ENCODE data around the gene SLC16A12. TPM values are rescaled to one million over a fixed set of nuclear protein-coding genes. Genes with fewer than 3 reads are reported as not detected.

Gene SLC16A12
- total and polyA plus RNA-seq, 2 donors (not counting 3 experiments of a cell fraction or from before 2014, with no cell fraction given) = not detected

DNA sequence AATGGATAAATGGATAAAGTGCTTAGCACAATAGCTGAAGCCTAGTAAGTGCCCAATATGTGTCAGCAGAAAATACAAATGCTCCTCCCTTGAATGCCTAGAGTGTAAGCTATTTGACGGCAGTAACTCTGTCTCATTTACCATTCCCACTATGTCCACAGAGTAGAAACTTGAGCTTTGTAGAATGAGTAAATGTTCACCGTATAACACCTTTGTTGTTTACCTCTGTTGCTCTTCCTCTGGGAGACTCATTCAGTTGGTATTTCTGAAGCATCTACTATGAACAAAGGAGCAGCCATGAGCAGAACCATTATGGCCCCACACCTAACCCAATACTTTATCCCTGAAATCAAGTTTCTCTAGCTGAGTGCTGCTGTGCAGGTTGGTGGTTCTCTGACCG is 8.4 kb upstream of the SLC16A12 start:
- BruUV-seq (replicated peaks) = no TSS peak
- Histone ChIP-seq H3K9me3 (replicated peaks; ENCODE audit: control insufficient read depth, insufficient read depth, low read length) (no peaks in the 10 kb centered on the region), H3K4me3 (replicated peaks in 1 of 3; ENCODE audit: insufficient read depth in 1 of 3, low read depth in 1 of 3, low read length in 3 of 3) (no peak overlapping the region), H2AFZ (ENCODE audit: low read depth, low read length) (no peak overlapping the region), H3K27me3 (ENCODE audit: control insufficient read depth in 2 of 2, insufficient read depth in 2 of 2, low read length in 2 of 2) (peaks cover 1 to 3% of the 10 kb centered on the region in 2 experiments), H3K79me2 (ENCODE audit: control insufficient read depth, insufficient read depth, low read length) (no peaks in the 10 kb centered on the region), H3K9me1 (replicated peaks; ENCODE audit: control insufficient read depth, extremely low read depth, insufficient read depth, low read length) (no peaks in the 10 kb centered on the region), H3K4me1 (ENCODE audit: control insufficient read depth, extremely low read depth, insufficient read depth, low read length) (no peaks in the 10 kb centered on the region), H3K9ac (replicated peaks; ENCODE audit: extremely low read depth, insufficient read depth, low read length) (no peak overlapping the region), H3K4me2 (ENCODE audit: insufficient read depth, low read length) (no peak overlapping the region), H4K20me1 (replicated peaks; ENCODE audit: control insufficient read depth, extremely low read depth, insufficient read depth, low read length) (no peaks in the 10 kb centered on the region), H3K27ac (ENCODE audit: insufficient read depth, low read depth, low read length) (no peak overlapping the region), H3K36me3 (ENCODE audit: control insufficient read depth in 2 of 2, extremely low read depth in 1 of 2, insufficient read depth in 2 of 2, low read length in 2 of 2) (no peaks in the 10 kb centered on the region)
- no peak for TF ChIP-seq FOS (IDR thresholded peaks at IDR 0.05; ENCODE audit: borderline replicate concordance, insufficient read depth, low read length)
- TF ChIP-seq GATA2 (IDR thresholded peaks at IDR 0.05; ENCODE audit: insufficient read depth, insufficient read length, low read depth, low read length) = no peak
- no peak for TF ChIP-seq JUN (IDR thresholded peaks at IDR 0.05; ENCODE audit: borderline replicate concordance, insufficient read depth, insufficient read length, low read depth)
- TF ChIP-seq POLR2A (IDR thresholded peaks at IDR 0.05; ENCODE audit: low read depth, low read length) = no peak
- TF ChIP-seq, protein P1, sequence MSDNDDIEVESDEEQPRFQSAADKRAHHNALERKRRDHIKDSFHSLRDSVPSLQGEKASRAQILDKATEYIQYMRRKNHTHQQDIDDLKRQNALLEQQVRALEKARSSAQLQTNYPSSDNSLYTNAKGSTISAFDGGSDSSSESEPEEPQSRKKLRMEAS (IDR thresholded peaks at IDR 0.05; ENCODE audit: insufficient read depth, insufficient read length) = no peak
- no peak for TF ChIP-seq MYC (IDR thresholded peaks at IDR 0.05; ENCODE audit: low read depth, low read length)
- no peak for TF ChIP-seq POLR2AphosphoS5 (IDR thresholded peaks at IDR 0.05; ENCODE audit: insufficient read depth, low read depth, low read length)
- no peak for TF ChIP-seq EZH2 (IDR thresholded peaks at IDR 0.05; ENCODE audit: borderline replicate concordance, low read depth, low read length, severe bottlenecking)
- TF ChIP-seq, protein P2, sequence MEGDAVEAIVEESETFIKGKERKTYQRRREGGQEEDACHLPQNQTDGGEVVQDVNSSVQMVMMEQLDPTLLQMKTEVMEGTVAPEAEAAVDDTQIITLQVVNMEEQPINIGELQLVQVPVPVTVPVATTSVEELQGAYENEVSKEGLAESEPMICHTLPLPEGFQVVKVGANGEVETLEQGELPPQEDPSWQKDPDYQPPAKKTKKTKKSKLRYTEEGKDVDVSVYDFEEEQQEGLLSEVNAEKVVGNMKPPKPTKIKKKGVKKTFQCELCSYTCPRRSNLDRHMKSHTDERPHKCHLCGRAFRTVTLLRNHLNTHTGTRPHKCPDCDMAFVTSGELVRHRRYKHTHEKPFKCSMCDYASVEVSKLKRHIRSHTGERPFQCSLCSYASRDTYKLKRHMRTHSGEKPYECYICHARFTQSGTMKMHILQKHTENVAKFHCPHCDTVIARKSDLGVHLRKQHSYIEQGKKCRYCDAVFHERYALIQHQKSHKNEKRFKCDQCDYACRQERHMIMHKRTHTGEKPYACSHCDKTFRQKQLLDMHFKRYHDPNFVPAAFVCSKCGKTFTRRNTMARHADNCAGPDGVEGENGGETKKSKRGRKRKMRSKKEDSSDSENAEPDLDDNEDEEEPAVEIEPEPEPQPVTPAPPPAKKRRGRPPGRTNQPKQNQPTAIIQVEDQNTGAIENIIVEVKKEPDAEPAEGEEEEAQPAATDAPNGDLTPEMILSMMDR (IDR thresholded peaks at IDR 0.05; ENCODE audit: extremely low read depth in 1 of 2, insufficient read depth in 1 of 2, low read depth in 1 of 2, low read length in 2 of 2) = no peak
- dilution Hi-C loops (cut with MboI; ENCODE audit: extremely low pct_ligation_motif_present, low sequenced_read_pairs) = no loop called here
- CTCF ChIA-PET = interaction anchor here (1.0 to 1.5 kb wide), 2 partner anchors 10 to 19 kb away, joined by 3 to 4 read pairs; no protein-coding TSS in a partner anchor
- intact Hi-C loops (cut with micrococcal nuclease) = no loop called here
- FAIRE-seq = no peak
- POLR2A ChIA-PET = no interaction called here
- no peak for DNase-seq (ENCODE audit: low read depth, low spot score)

Measured in endothelial cell of umbilical vein (primary cell).